Progenitor cell of endocrine pancreas (in vitro differentiated cells): ENCODE data around the gene CST8. TPM values are rescaled to one million over a fixed set of nuclear protein-coding genes. Genes with fewer than 3 reads are reported as not detected.

Source experiments
- DNase-seq: peaks from one replicate; pipeline ENCODE4 v3.0.0; 2021; ENCODE audit warnings: low spot score; ENCODE audit not compliant: unreplicated experiment
- H3K27ac Mint-ChIP-seq: 2 replicates; pipeline ENCODE4 v1.8.0; 2021; ENCODE audit warnings: mild to moderate bottlenecking, moderate library complexity, mixed read lengths
- H3K27me3 Mint-ChIP-seq: 2 replicates; pipeline ENCODE4 v1.8.0; 2021; ENCODE audit warnings: mixed read lengths
- H3K36me3 Mint-ChIP-seq: 2 replicates; pipeline ENCODE4 v1.8.0; 2022; ENCODE audit warnings: mixed read lengths; ENCODE audit not compliant: insufficient read depth
- H3K4me1 Mint-ChIP-seq: 2 replicates; pipeline ENCODE4 v1.8.0; 2021; ENCODE audit warnings: low read depth, mixed read lengths
- H3K4me3 Mint-ChIP-seq: 2 replicates; pipeline ENCODE4 v1.8.0; 2021; ENCODE audit warnings: low read depth, mild to moderate bottlenecking, moderate library complexity, mixed read lengths
- H3K9me3 Mint-ChIP-seq: 2 replicates; pipeline ENCODE4 v1.8.0; 2021; ENCODE audit warnings: low read depth, mixed read lengths
- total RNA-seq: library from RNA; stranded (reverse); gene quantifications from 2 replicates; pipeline ENCODE4 v1.2.1, GENCODE V29; 2021
- TF ChIP-seq, protein P1 (sequence below): fragments of 200-600 bp; sonication (generic); IDR thresholded peaks from one replicate; pipeline ENCODE4 v1.5.0; 2021; ENCODE audit warnings: antibody characterized with exemption, mild to moderate bottlenecking; ENCODE audit not compliant: unreplicated experiment

The CST8 gene
- total RNA-seq, 1 donor from 2014 or later = not detected

DNA sequence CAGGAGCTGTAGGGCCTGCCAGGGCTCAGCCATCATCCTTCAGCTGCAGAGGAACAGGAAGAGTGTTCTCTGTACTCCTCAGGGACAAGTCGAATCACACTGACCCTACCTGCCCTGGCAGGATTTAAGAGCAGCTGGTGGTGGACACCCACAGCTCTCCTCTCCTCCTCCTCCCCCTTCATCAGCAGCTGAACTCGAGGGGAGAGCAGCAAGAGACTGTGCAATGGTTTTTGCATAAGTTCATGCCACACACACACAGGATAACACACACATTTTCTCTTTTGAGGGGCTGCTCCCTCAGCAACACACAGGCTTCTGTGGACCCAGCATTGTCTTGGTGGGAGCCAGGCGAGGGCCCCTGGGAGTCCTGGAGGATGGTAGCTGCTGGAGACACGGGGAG lies 38.1 kb upstream of the CST8 start, which contains the start of gene CST11:
Gene CST11 (minus strand): TSS at position 101 of the 400 bp plus-strand sequence. CDS start 65 bp downstream, at position 36.
- Mint-ChIP-seq H3K27ac (no peak within 1 kb of the TSS), H3K27me3 (peaks cover 8% of the 10 kb centered on the region), H3K9me3 (no peaks in the 10 kb centered on the region), H3K4me1 (peaks cover 2% of the 10 kb centered on the region), H3K4me3 (no peak within 1 kb of the TSS), H3K36me3 (no peaks in the 10 kb centered on the region)
- TF ChIP-seq, protein P1, sequence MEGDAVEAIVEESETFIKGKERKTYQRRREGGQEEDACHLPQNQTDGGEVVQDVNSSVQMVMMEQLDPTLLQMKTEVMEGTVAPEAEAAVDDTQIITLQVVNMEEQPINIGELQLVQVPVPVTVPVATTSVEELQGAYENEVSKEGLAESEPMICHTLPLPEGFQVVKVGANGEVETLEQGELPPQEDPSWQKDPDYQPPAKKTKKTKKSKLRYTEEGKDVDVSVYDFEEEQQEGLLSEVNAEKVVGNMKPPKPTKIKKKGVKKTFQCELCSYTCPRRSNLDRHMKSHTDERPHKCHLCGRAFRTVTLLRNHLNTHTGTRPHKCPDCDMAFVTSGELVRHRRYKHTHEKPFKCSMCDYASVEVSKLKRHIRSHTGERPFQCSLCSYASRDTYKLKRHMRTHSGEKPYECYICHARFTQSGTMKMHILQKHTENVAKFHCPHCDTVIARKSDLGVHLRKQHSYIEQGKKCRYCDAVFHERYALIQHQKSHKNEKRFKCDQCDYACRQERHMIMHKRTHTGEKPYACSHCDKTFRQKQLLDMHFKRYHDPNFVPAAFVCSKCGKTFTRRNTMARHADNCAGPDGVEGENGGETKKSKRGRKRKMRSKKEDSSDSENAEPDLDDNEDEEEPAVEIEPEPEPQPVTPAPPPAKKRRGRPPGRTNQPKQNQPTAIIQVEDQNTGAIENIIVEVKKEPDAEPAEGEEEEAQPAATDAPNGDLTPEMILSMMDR = no peak
- DNase-seq = no peak

DNA sequence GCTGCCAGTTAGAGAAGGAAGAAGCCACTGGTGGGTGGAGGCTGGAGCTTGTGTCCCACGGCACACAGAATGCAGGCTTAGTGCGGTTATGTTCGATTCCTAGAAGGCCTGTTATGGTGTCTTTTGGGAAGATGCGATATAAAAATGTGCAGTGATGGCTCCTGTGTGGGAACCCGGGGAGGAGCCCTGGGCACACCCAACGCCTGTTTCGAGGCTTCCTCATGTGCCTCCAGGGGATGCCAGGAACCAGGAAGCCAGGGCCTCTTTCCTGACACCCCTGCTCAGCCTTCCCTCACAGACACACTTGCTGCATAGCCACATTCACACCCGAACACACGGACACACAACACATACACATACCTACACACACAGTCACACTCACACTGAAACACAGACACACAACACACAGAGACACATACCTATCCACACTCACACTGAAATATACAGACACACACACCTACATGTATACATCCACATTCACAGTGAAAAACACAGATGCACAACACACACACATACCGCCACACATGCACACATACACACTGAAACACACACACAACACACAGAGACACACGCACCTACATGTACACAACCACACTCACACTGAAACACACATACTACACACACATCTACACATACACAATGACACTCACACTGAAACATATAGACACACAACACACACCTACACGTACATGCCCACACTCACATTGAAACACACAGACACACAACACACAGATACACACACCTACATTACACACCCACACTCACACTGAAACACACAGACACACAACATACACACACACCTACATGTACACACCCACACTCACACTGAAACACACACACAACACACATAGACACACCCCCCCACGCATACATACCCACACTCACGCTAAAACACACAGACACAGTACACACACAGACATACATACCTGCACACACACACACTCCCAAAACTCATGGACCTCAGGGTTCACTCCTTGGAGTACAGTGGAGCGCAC lies 37.1 kb upstream of the CST8 start:
- no peak for DNase-seq

DNA sequence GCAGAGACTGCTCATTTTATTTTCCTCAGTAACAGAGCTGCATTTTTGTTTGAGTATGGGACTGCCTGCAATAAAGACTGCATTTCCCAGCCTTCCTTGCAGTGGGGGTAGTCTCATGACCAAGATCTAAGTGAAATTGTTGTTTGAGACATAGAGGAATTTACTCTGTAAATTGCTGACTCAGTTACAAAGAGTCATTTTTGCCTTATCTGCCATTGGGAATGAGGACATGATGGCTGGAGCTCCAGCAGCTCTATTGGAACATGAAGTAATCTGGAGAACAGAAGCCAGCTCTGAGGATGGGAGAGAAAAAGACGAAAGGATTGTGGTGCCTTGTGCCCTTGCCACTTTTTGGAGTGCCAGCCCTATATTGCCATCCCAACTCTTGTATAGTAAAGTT lies 36.1 kb upstream of the CST8 start:
- no peaks in the 10 kb centered on the region for H3K36me3 Mint-ChIP-seq
- TF ChIP-seq, protein P1 = no peak
- DNase-seq = no peak
- H3K27ac Mint-ChIP-seq = no peak overlapping the region
- H3K9me3 Mint-ChIP-seq = no peaks in the 10 kb centered on the region
- H3K27me3 Mint-ChIP-seq = peaks cover 6% of the 10 kb centered on the region
- no peak overlapping the region for H3K4me3 Mint-ChIP-seq
- peaks cover 2% of the 10 kb centered on the region for H3K4me1 Mint-ChIP-seq

More for the DNA sequence above, 37.1 kb upstream of the CST8 start:
- H3K4me3 Mint-ChIP-seq = no peak overlapping the region
- no peaks in the 10 kb centered on the region for H3K36me3 Mint-ChIP-seq
- H3K27ac Mint-ChIP-seq = no peak overlapping the region
- TF ChIP-seq, protein P1 = no peak
- H3K27me3 Mint-ChIP-seq = peaks cover 8% of the 10 kb centered on the region
- H3K4me1 Mint-ChIP-seq = peaks cover 2% of the 10 kb centered on the region
- H3K9me3 Mint-ChIP-seq = no peaks in the 10 kb centered on the region

DNA sequence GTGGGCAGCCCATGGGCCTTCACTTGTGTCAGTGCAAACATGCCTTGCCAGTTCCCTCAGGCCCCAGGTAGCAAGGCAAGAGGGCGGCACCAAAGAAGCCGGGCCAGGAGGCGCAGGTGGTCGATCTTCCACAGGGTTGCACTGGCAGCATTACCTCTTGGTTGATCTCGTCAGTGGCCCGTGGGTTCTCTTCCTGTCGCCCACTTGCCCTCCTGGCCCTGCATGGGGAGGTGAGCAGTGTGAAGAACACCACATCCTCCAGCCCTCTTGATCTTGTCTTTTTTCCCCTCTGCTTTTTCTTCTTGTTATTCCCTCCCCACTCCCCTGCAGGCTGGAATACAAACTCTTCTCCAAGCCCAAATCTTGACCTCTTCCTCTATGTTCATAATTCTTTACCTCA lies 35.3 kb upstream of the CST8 start:
- Mint-ChIP-seq H3K9me3 (no peaks in the 10 kb centered on the region), H3K4me1 (peaks cover 2% of the 10 kb centered on the region), H3K36me3 (no peaks in the 10 kb centered on the region), H3K27me3 (peaks cover 6% of the 10 kb centered on the region), H3K4me3 (no peak overlapping the region), H3K27ac (no peak overlapping the region)
- TF ChIP-seq, protein P1 = no peak
- DNase-seq = no peak

DNA sequence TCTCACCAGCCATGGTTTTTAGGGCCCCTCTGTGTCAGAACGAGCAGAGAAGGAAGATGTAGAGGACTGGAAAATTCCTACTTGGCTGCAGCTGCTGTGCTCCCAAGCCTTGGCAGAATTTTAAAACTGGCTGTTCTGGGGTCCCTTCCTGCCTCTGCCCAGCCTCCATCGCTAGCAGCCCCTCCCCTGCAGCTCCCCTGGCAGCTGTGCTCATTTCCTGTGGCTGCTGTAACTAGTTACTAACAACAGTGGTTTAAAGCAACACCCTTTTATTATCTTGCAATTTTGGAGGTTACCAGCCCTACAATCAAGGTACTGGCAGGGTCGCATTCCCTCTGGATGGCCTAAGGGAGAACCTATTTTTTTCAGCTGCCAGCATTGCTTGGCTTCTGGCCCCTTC lies 34.5 kb upstream of the CST8 start:
- Mint-ChIP-seq H3K4me1 (peaks cover 2% of the 10 kb centered on the region), H3K4me3 (no peak overlapping the region), H3K27me3 (peaks cover 6% of the 10 kb centered on the region), H3K27ac (no peak overlapping the region), H3K9me3 (no peaks in the 10 kb centered on the region), H3K36me3 (no peaks in the 10 kb centered on the region)
- DNase-seq = no peak
- TF ChIP-seq, protein P1 = no peak
